ENCODE results near the gene SLC6A17.

- TF ChIP-seq CTCF (IDR thresholded peaks at IDR 0.05; ENCODE audit: low read length) (no peak), EZH2phosphoT487 (IDR thresholded peaks at IDR 0.05; ENCODE audit: low read length) (no peak)
Observed at GRCh38 chr1:110248746-110249145, 98.5 kb downstream of the SLC6A17 start.

Data from MM.1S (cell line).